Stimulated activated naive CD8-positive, alpha-beta T cell treated with anti-CD3 and anti-CD28 coated beads, Interleukin-15, Interleukin-2, amounts not matched to agents 100 ng/mL and 50 ng/mL, for 24 hours (primary cell): Measurements from ENCODE around the gene KNTC1.

Experiments
- H3K27ac Mint-ChIP-seq: one replicate; pipeline ENCODE4 v1.8.0; 2021; ENCODE audit warnings: mild to moderate bottlenecking, mixed read lengths
- H3K27me3 Mint-ChIP-seq: one replicate; pipeline ENCODE4 v1.8.0; 2021; ENCODE audit warnings: mixed read lengths
- H3K36me3 Mint-ChIP-seq: one replicate; pipeline ENCODE4 v1.8.0; 2021; ENCODE audit warnings: low read depth, mixed read lengths
- H3K4me1 Mint-ChIP-seq: one replicate; pipeline ENCODE4 v1.8.0; 2021; ENCODE audit warnings: low read depth, mixed read lengths
- H3K4me3 Mint-ChIP-seq: one replicate; pipeline ENCODE4 v1.8.0; 2021; ENCODE audit warnings: mild to moderate bottlenecking, mixed read lengths
- H3K9me3 Mint-ChIP-seq: one replicate; pipeline ENCODE4 v1.8.0; 2021; ENCODE audit warnings: mixed read lengths

Gene KNTC1

GRCh38 chr12:122669397-122670070 lies 142.5 kb downstream of the KNTC1 start:
- Mint-ChIP-seq H3K4me3 (no peak overlapping the region), H3K9me3 (no peaks in the 10 kb centered on the region), H3K36me3 (no peaks in the 10 kb centered on the region), H3K27ac (no peak overlapping the region), H3K27me3 (no peaks in the 10 kb centered on the region), H3K4me1 (no peaks in the 10 kb centered on the region)

DNA sequence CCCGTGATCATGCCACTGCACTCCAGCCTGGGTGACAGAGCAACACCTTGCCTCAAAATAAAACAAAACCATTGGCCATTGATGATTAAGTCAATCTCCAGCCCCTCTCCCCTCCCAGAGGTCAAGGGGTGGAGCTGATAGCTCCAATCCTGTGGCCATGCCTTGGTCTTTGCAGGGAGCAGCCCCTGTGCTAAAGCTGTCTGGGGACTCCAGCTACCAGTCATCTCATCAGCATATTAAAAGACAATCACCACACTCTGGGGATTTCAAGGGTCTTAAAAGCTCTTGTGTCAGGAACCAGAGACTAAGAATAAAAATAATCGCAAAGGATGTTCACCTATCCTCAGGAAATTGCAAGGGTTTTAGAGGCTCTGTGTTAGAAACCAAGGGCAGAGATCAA lies 145.5 kb downstream of the KNTC1 start:
- Mint-ChIP-seq H3K4me1 (no peaks in the 10 kb centered on the region), H3K4me3 (no peak overlapping the region), H3K27ac (no peak overlapping the region), H3K27me3 (no peaks in the 10 kb centered on the region), H3K9me3 (no peaks in the 10 kb centered on the region), H3K36me3 (no peaks in the 10 kb centered on the region)
